Stimulated activated CD4-positive, alpha-beta T cell treated with anti-CD3 and anti-CD28 coated beads, TNF-alpha, amount 100 ng/mL, for 4 hours (primary cell): ENCODE data around the gene EPB41L4A.
"Not testable (repeated sequence)": the region's sequence is repeated elsewhere in the genome, so short reads cannot be mapped to it uniquely, and the experiment has no call there.

Source experiments
- DNase-seq, 3 experiments: peaks; one replicate each; pipeline ENCODE4 v3.0.0-alpha.2; 2020; ENCODE audit warnings: low read depth in 3 of 3

Gene EPB41L4A

GRCh38 chr5:112403069-112403468 lies 16.0 kb downstream of the EPB41L4A start:
- no peak for DNase-seq

- DNase-seq: no peak
Measured at GRCh38 chr5:112401924-112402323, 17.2 kb downstream of the EPB41L4A start.

GRCh38 chr5:112397690-112398089 lies 21.4 kb downstream of the EPB41L4A start:
- no peak for DNase-seq

GRCh38 chr5:112396430-112396829 lies 22.6 kb downstream of the EPB41L4A start:
- DNase-seq: no peak

GRCh38 chr5:112395299-112395698 lies 23.8 kb downstream of the EPB41L4A start:
- not testable (repeated sequence) for DNase-seq

GRCh38 chr5:112390327-112390726 lies 28.8 kb downstream of the EPB41L4A start:
- no peak for DNase-seq

- no peak for DNase-seq
Measured at GRCh38 chr5:112388739-112389138, 30.3 kb downstream of the EPB41L4A start.

GRCh38 chr5:112388074-112388473 lies 31.0 kb downstream of the EPB41L4A start:
- no peak for DNase-seq

GRCh38 chr5:112386766-112387165 lies 32.3 kb downstream of the EPB41L4A start:
- no peak for DNase-seq

GRCh38 chr5:112385969-112386368 lies 33.1 kb downstream of the EPB41L4A start:
- DNase-seq: no peak

GRCh38 chr5:112385566-112385965 lies 33.5 kb downstream of the EPB41L4A start:
- DNase-seq: no peak

GRCh38 chr5:112384523-112384922 lies 34.6 kb downstream of the EPB41L4A start:
- DNase-seq: no peak

GRCh38 chr5:112382886-112383285 lies 36.2 kb downstream of the EPB41L4A start:
- no peak for DNase-seq

GRCh38 chr5:112381521-112381920 lies 37.6 kb downstream of the EPB41L4A start:
- DNase-seq: no peak

GRCh38 chr5:112379542-112380325 lies 39.3 kb downstream of the EPB41L4A start:
- no peak for DNase-seq

- DNase-seq: no peak
Measured at GRCh38 chr5:112374818-112375217, 44.3 kb downstream of the EPB41L4A start.

- DNase-seq: no peak
Measured at GRCh38 chr5:112374356-112374755, 44.7 kb downstream of the EPB41L4A start.

- no peak for DNase-seq
Measured at GRCh38 chr5:112373885-112374284, 45.2 kb downstream of the EPB41L4A start.

GRCh38 chr5:112372543-112372942 lies 46.5 kb downstream of the EPB41L4A start:
- no peak for DNase-seq

GRCh38 chr5:112371067-112371466 lies 48.0 kb downstream of the EPB41L4A start:
- DNase-seq: no peak

- no peak for DNase-seq
Measured at GRCh38 chr5:112367400-112367799, 51.7 kb downstream of the EPB41L4A start.

- DNase-seq: no peak
Measured at GRCh38 chr5:112366987-112367386, 52.1 kb downstream of the EPB41L4A start.

GRCh38 chr5:112360740-112361139 lies 58.3 kb downstream of the EPB41L4A start:
- not testable (repeated sequence) for DNase-seq
